ENCODE measurements around the gene GSAP. TPM values are rescaled to one million over a fixed set of nuclear protein-coding genes. Genes with fewer than 3 reads are reported as not detected.

Gene GSAP
- total and polyA plus RNA-seq, 9 of the 15 experiments (the other 6 are each of a cell fraction or from before 2014, with no cell fraction given): 0.13 TPM; not detected in 8

- intact Hi-C loops (cut with micrococcal nuclease) (no loop called here), in situ Hi-C loops (cut with MboI) (no loop called here)
- Histone ChIP-seq H3K9me1 (ENCODE audit: control insufficient read depth, insufficient read depth, low read length) (no peaks in the 10 kb centered on the region), H3K4me1 (replicated peaks in 1 of 2; ENCODE audit: control insufficient read depth in 2 of 2, insufficient read depth in 2 of 2, low read length in 2 of 2) (peaks cover 0 to 4% of the 10 kb centered on the region in 2 experiments; a peak in 3 of 5 replicates), H3K27me3 (ENCODE audit: control insufficient read depth in 2 of 2, insufficient read depth in 2 of 2, low read length in 2 of 2) (no peaks in the 10 kb centered on the region; a peak in 1 of 5 replicates), H3K4me2 (ENCODE audit: insufficient read depth, low read length) (peak overlapping the region; percentile 10; the same call in 1 of the 2 replicates), H3K9ac (ENCODE audit: insufficient read depth in 1 of 2, low read depth in 2 of 2, low read length in 2 of 2) (no peak overlapping the region), H2AFZ (ENCODE audit: low read depth, low read length) (no peak overlapping the region), H4K20me1 (replicated peaks; ENCODE audit: control insufficient read depth, insufficient read depth, low read length) (0 out of 2 replicates have a peak, but pooled peaks cover 4% of the 10 kb centered on the region), H3K27ac (ENCODE audit: extremely low read depth, low read depth, low read length) (no peak overlapping the region), H3K36me3 (ENCODE audit: control insufficient read depth, insufficient read depth, low read length) (no peaks in the 10 kb centered on the region), H3K9me3 (replicated peaks; ENCODE audit: control insufficient read depth, insufficient read depth, low read depth, low read length) (no peaks in the 10 kb centered on the region), H3K4me3 (no peak overlapping the region), H3K79me2 (ENCODE audit: control insufficient read depth, insufficient read depth, low read length) (no peaks in the 10 kb centered on the region)
- ATAC-seq: no peak
- ChIA-PET CTCF (ENCODE audit: low intra/inter-chr PET ratio) (no interaction called here), POLR2A (no interaction called here)
- FAIRE-seq: no peak
- WGBS (ENCODE audit: insufficient coverage, low coverage, missing lambda C conversion rate): 0% methylated on average over 1 of the region's 1 CpG
- peak in 1 of 4 experiments; percentile 4 for DNase-seq (ENCODE audit: extremely low read depth in 1 of 4, low spot score in 3 of 4)
- BruUV-seq (replicated peaks): no TSS peak
- TF ChIP-seq, protein P1, sequence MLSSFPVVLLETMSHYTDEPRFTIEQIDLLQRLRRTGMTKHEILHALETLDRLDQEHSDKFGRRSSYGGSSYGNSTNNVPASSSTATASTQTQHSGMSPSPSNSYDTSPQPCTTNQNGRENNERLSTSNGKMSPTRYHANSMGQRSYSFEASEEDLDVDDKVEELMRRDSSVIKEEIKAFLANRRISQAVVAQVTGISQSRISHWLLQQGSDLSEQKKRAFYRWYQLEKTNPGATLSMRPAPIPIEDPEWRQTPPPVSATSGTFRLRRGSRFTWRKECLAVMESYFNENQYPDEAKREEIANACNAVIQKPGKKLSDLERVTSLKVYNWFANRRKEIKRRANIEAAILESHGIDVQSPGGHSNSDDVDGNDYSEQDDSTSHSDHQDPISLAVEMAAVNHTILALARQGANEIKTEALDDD (IDR thresholded peaks at IDR 0.05): peak; percentile 57; the same call in 1 of the 2 replicates
- TF ChIP-seq FOXP1 (CRISPR knock-in tag; IDR thresholded peaks at IDR 0.05) (no peak), TEAD4 (IDR thresholded peaks at IDR 0.05; ENCODE audit: low read length) (peak; percentile 76), TEAD4 (CRISPR knock-in tag; IDR thresholded peaks at IDR 0.05; ENCODE audit: borderline replicate concordance) (no peak), NCOR1 (IDR thresholded peaks at IDR 0.05) (peak; percentile 47; the same call in 1 of the 2 replicates), CBFA2T3 (IDR thresholded peaks at IDR 0.05) (peak; percentile 71), ZNF589 (CRISPR knock-in tag; IDR thresholded peaks at IDR 0.05; ENCODE audit: low read depth) (no peak), SRSF9 (IDR thresholded peaks at IDR 0.05; ENCODE audit: borderline replicate concordance, low read depth, low read length) (no peak), SOX6 (IDR thresholded peaks at IDR 0.05) (peak; percentile 56; the same call in 1 of the 2 replicates), TAL1 (IDR thresholded peaks at IDR 0.05) (peak; percentile 65), CBX3 (IDR thresholded peaks at IDR 0.05; ENCODE audit: borderline replicate concordance in 1 of 2, low read length in 2 of 2) (no peak), PHTF2 (CRISPR knock-in tag; IDR thresholded peaks at IDR 0.05) (no peak), ARID1B (IDR thresholded peaks at IDR 0.05) (peak; percentile 66), NCOA1 (IDR thresholded peaks at IDR 0.05; ENCODE audit: low read depth) (no peak), CBFA2T2 (conservative IDR thresholded peaks at IDR 0.05) (peak; percentile 51), SMARCA4 (IDR thresholded peaks at IDR 0.05) (no peak), ZNF584 (CRISPR knock-in tag; IDR thresholded peaks at IDR 0.05; ENCODE audit: low read depth) (0 out of 2 replicates have a peak, but pooled peaks have one; percentile 26), TCF3 (CRISPR knock-in tag; IDR thresholded peaks at IDR 0.05) (peak; percentile 36; the same call in 1 of the 2 replicates), MYC (IDR thresholded peaks at IDR 0.05; ENCODE audit: low read depth, low read length) (no peak), MYC (CRISPR knock-in tag; IDR thresholded peaks at IDR 0.05; ENCODE audit: borderline replicate concordance, low read depth) (no peak), NFIC (IDR thresholded peaks at IDR 0.05) (peak; percentile 54)
- TF ChIP-seq, protein P2, sequence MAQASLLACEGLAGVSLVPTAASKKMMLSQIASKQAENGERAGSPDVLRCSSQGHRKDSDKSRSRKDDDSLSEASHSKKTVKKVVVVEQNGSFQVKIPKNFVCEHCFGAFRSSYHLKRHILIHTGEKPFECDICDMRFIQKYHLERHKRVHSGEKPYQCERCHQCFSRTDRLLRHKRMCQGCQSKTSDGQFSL (CRISPR knock-in tag; IDR thresholded peaks at IDR 0.05): no peak
- TF ChIP-seq, protein P2 (tag; IDR thresholded peaks at IDR 0.05): no peak
- TF ChIP-seq, protein P3, sequence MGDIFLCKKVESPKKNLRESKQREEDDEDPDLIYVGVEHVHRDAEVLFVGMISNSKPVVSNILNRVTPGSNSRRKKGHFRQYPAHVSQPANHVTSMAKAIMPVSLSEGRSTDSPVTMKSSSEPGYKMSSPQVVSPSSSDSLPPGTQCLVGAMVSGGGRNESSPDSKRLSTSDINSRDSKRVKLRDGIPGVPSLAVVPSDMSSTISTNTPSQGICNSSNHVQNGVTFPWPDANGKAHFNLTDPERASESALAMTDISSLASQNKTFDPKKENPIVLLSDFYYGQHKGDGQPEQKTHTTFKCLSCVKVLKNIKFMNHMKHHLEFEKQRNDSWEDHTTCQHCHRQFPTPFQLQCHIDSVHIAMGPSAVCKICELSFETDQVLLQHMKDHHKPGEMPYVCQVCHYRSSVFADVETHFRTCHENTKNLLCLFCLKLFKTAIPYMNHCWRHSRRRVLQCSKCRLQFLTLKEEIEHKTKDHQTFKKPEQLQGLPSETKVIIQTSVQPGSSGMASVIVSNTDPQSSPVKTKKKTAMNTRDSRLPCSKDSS (IDR thresholded peaks at IDR 0.05; ENCODE audit: low read depth, partially characterized antibody): no peak
Observed at GRCh38 chr7:77362905-77363304, 53.2 kb downstream of the GSAP start.
